Coronary artery (tissue), 2 donors: Measurements from ENCODE around the gene SORBS2.
"Not testable (repeated sequence)": the region's sequence is repeated elsewhere in the genome, so short reads cannot be mapped to it uniquely, and the experiment has no call there.

ENCODE experiments used
- DNase-seq: peaks from one replicate; pipeline ENCODE4 v3.0.0-alpha.2; 2017; ENCODE audit warnings: low spot score
- H3K27ac ChIP-seq, 2 donors: fragments of 200-600 bp; sonication (generic); one replicate each; pipeline ENCODE4 v1.5.1; 2016 to 2019
- H3K4me3 ChIP-seq: fragments of 200-600 bp; sonication (generic); 2 replicates; pipeline ENCODE4 v1.5.1; 2016; ENCODE audit warnings: mild to moderate bottlenecking, moderate library complexity
- CTCF ChIP-seq: fragments of 200-600 bp; sonication (generic); IDR thresholded peaks from one replicate; pipeline ENCODE4 v1.5.1; 2019; ENCODE audit warnings: antibody characterized with exemption

The SORBS2 gene

DNA sequence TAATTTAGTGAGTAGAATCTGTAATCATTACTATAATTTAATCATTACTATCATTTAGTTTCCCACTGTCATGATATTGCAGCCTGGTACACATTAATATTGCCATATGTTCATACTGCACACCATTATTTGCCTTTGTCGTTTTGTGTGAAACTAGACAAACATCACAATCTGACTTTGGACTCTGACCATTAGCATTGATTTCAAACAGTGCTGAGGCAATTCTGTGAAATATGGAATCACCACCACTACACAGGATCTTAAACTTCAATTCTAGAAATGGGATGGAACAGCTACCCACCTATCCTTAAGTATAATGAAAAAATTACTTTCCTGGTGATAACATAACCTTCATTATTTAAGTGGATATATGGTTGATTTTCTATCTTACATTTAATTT, 98.3 kb downstream of the SORBS2 start:
- DNase-seq = no peak
- no peak overlapping the region for H3K4me3 ChIP-seq
- TF ChIP-seq CTCF = no peak
- H3K27ac ChIP-seq = no peak overlapping the region

DNA sequence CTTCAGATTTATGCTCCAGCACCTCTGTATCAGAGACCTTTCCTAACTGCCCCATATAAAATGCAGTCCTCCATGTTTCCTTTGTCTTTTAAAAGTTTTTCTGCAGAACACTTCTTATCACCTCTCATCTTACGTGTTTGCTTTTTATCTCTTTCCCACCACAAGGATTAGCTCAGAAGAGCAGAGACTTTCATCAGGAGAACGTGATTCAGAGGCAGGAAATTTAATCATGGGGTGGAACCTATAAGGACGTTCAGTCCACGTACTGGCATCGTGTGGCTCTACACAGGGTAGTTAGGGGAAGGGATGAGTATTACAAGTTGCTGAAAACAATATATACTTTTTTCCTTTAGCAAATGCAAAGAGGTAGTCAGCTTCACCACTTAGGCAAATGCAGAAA, 98.7 kb downstream of the SORBS2 start:
- no peak overlapping the region for H3K27ac ChIP-seq
- no peak for DNase-seq
- TF ChIP-seq CTCF = no peak
- H3K4me3 ChIP-seq = no peak overlapping the region

GRCh38 chr4:185712350-185713024, 99.5 kb downstream of the SORBS2 start:
- Histone ChIP-seq H3K27ac (no peak overlapping the region), H3K4me3 (no peak overlapping the region)
- no peak for DNase-seq
- no peak for TF ChIP-seq CTCF

DNA sequence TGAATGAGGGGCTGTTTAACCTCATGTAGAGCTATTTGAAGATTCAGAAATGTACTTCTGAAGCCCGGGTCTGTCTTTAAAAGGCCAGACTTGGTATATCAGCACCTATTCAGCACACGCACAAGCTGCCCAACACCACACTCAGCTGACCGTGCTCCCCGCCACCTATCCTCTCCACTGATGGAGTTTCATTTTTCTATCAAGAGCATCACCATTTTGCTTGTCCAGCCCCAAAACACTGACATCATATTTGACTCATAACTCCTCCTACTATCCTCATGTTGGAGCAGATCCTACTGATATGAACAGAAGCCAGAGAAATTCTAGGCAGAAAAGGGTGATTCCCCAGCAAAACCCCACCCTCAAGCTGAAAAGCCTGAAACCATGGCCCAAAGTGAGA, 100.3 kb downstream of the SORBS2 start:
- Histone ChIP-seq H3K27ac (no peak overlapping the region), H3K4me3 (no peak overlapping the region)
- no peak for DNase-seq
- no peak for TF ChIP-seq CTCF

DNA sequence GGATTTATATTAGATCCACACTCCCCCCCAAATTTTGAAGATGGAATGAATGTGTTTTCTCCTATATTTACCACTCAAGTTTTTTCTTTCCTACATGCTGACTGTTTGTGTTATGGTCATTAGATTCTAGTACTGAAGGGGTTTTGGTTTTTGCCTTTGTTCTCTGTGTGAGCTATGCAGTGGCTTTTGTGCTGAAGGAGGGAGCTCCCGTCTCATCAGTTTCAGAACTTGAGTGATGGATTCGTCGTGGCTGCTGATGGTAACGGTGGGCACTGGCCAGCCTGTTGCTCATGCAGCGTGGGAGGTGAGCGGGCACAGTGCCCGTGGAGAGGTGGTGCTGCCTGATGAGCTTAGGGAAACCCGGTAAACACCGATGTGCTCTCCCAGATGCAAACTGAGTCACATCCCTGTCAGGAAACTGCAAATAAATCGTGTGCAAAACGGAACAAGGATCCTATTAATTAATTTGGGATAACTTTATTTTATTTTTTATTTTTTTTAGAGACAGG, 101.5 kb downstream of the SORBS2 start:
- Histone ChIP-seq H3K4me3 (no peak overlapping the region), H3K27ac (peak overlapping the region in 1 of 2 donors; percentile 50)
- TF ChIP-seq CTCF = no peak
- DNase-seq = no peak

GRCh38 chr4:185709802-185710486, 102.0 kb downstream of the SORBS2 start:
- Histone ChIP-seq H3K4me3 (no peak overlapping the region), H3K27ac (peak overlapping the region; percentile 28 to 50)
- TF ChIP-seq CTCF = no peak
- DNase-seq = no peak

DNA sequence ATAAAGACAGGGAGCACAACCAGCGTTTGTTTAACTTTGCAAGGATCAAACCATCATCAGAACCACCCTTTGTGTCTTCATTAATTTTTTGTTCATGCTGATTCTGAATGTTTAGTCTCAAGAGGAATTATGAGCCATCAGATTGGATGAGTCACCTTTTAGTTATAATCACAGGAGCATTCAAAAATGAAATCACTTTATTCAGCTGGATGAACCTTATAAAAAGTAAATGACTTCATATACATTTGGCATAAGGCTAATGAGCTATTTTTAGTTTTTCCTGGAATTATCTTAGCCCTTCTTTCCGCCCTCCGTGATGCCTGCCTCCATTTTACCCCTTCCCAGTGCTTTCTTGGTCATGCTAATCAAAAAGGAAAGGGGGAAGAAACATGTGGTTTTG, 103.6 kb downstream of the SORBS2 start:
- Histone ChIP-seq H3K4me3 (no peak overlapping the region), H3K27ac (peak overlapping the region in 1 of 2 donors; percentile 62)
- DNase-seq = no peak
- TF ChIP-seq CTCF = no peak

GRCh38 chr4:185707622-185708021, 104.4 kb downstream of the SORBS2 start:
- peak overlapping the region; percentile 48 to 62 for H3K27ac ChIP-seq
- not testable (repeated sequence) for DNase-seq, H3K4me3 ChIP-seq
